ENCODE measurements around the gene NTRK1.

DNA sequence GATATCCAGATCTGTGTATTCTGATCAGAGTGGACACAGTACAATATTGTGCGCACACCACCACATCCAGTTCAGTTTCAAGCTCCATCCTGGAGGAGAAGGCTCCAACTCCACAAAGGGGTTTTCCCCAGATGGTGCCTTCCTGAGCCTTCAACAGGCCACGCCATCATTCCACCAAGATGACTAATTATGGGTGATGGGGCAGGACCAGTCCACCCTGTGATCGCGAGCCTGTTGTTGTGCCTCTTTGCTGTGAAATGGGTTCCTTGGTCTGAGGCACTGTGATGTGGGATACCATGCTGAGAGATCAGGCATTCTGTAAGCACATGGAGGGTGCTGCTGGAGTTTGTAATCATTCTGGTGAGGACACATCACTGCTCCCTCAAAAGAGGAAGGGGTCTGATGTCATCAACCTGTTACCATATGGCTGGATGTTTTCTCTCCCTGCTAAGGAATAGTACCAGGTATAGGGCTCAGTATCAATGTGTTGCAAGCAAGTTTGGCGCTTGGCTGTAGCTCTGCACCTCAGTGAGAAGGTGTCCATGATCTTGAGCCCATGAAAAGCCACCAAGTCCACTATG is 37.4 kb upstream of the NTRK1 start:
- TF ChIP-seq, protein P1, sequence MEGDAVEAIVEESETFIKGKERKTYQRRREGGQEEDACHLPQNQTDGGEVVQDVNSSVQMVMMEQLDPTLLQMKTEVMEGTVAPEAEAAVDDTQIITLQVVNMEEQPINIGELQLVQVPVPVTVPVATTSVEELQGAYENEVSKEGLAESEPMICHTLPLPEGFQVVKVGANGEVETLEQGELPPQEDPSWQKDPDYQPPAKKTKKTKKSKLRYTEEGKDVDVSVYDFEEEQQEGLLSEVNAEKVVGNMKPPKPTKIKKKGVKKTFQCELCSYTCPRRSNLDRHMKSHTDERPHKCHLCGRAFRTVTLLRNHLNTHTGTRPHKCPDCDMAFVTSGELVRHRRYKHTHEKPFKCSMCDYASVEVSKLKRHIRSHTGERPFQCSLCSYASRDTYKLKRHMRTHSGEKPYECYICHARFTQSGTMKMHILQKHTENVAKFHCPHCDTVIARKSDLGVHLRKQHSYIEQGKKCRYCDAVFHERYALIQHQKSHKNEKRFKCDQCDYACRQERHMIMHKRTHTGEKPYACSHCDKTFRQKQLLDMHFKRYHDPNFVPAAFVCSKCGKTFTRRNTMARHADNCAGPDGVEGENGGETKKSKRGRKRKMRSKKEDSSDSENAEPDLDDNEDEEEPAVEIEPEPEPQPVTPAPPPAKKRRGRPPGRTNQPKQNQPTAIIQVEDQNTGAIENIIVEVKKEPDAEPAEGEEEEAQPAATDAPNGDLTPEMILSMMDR (conservative IDR thresholded peaks at IDR 0.05 in 1 of 2, IDR thresholded peaks at IDR 0.05 in 1 of 2; ENCODE audit: low read depth in 1 of 2, low read length in 2 of 2): no peak
- TF ChIP-seq EZH2 (IDR thresholded peaks at IDR 0.05; ENCODE audit: low read length, missing control alignments): no peak
